Measurements from ENCODE around the gene WEE1.

WEE1 gene

GRCh38 chr11:9577556-9577955 is 4.1 kb downstream of the WEE1 start:
- no peaks in the 10 kb centered on the region for H3K27me3 ChIP-seq (ENCODE audit: low read length)
- no peaks in the 10 kb centered on the region for H3K9me2 ChIP-seq (replicated peaks; ENCODE audit: insufficient read depth, low read length)
- no peak overlapping the region for H2AFZ ChIP-seq (ENCODE audit: low read depth, low read length, severe bottlenecking)
- peak overlapping the region; percentile 90 for H3K4me2 ChIP-seq (ENCODE audit: low read depth, low read length, poor library complexity, severe bottlenecking)
- H3K27ac ChIP-seq (ENCODE audit: low read depth, low read length), result peak overlapping the region; percentile 85
- peak overlapping the region; percentile 72 for H3K4me3 ChIP-seq (ENCODE audit: insufficient read depth, low read length, poor library complexity, severe bottlenecking)
- H3K36me3 ChIP-seq (ENCODE audit: low read length), result peaks cover 79% of the 10 kb centered on the region
- TF ChIP-seq EZH2phosphoT487 (conservative IDR thresholded peaks at IDR 0.05; ENCODE audit: low read length), result no peak
- TF ChIP-seq CTCF (IDR thresholded peaks at IDR 0.05; ENCODE audit: insufficient read depth, low read length, poor library complexity, severe bottlenecking), result no peak
- H3F3A ChIP-seq (ENCODE audit: insufficient read depth), result peaks cover 71% of the 10 kb centered on the region
- H3K9me3 ChIP-seq (ENCODE audit: insufficient read depth, low read length), result no peaks in the 10 kb centered on the region
- peak overlapping the region; percentile 99 for H3K9ac ChIP-seq (ENCODE audit: low read length)
- H4K20me1 ChIP-seq (ENCODE audit: low read depth, low read length), result peaks cover 32% of the 10 kb centered on the region
- peaks cover 88% of the 10 kb centered on the region for H3K79me2 ChIP-seq (ENCODE audit: insufficient read depth, low read length)

- no peak for TF ChIP-seq CTCF (IDR thresholded peaks at IDR 0.05; ENCODE audit: insufficient read depth, low read length, poor library complexity, severe bottlenecking)
- no peak for TF ChIP-seq EZH2phosphoT487 (conservative IDR thresholded peaks at IDR 0.05; ENCODE audit: low read length)
These were observed 7.4 kb downstream of the WEE1 start for GRCh38 chr11:9580894-9581293.

GRCh38 chr11:9581556-9582161 is 8.2 kb downstream of the WEE1 start:
- H3K9ac ChIP-seq (ENCODE audit: low read length), result no peak overlapping the region
- peak overlapping the region; percentile 24 for H3K27ac ChIP-seq (ENCODE audit: low read depth, low read length)
- H3K27me3 ChIP-seq (ENCODE audit: low read length), result no peaks in the 10 kb centered on the region
- H2AFZ ChIP-seq (ENCODE audit: low read depth, low read length, severe bottlenecking), result no peak overlapping the region
- H3K9me2 ChIP-seq (replicated peaks; ENCODE audit: insufficient read depth, low read length), result no peaks in the 10 kb centered on the region
- no peak overlapping the region for H3K4me3 ChIP-seq (ENCODE audit: insufficient read depth, low read length, poor library complexity, severe bottlenecking)
- H3K4me2 ChIP-seq (ENCODE audit: low read depth, low read length, poor library complexity, severe bottlenecking), result peak overlapping the region; percentile 15
- H3K9me3 ChIP-seq (ENCODE audit: insufficient read depth, low read length), result no peaks in the 10 kb centered on the region
- peaks cover 86% of the 10 kb centered on the region for H3F3A ChIP-seq (ENCODE audit: insufficient read depth)
- peaks cover 51% of the 10 kb centered on the region for H4K20me1 ChIP-seq (ENCODE audit: low read depth, low read length)
- H3K36me3 ChIP-seq (ENCODE audit: low read length), result peaks cover 88% of the 10 kb centered on the region
- H3K79me2 ChIP-seq (ENCODE audit: insufficient read depth, low read length), result peaks cover 93% of the 10 kb centered on the region
- TF ChIP-seq EZH2phosphoT487 (conservative IDR thresholded peaks at IDR 0.05; ENCODE audit: low read length) (no peak), CTCF (IDR thresholded peaks at IDR 0.05; ENCODE audit: insufficient read depth, low read length, poor library complexity, severe bottlenecking) (no peak)

More at GRCh38 chr11:9580894-9581293, 7.4 kb downstream of the WEE1 start:
- no peak overlapping the region for H3K4me3 ChIP-seq (ENCODE audit: insufficient read depth, low read length, poor library complexity, severe bottlenecking)
- H3K9ac ChIP-seq (ENCODE audit: low read length), result no peak overlapping the region
- H3K27ac ChIP-seq (ENCODE audit: low read depth, low read length), result peak overlapping the region; percentile 24
- H3K36me3 ChIP-seq (ENCODE audit: low read length), result peaks cover 88% of the 10 kb centered on the region
- peaks cover 93% of the 10 kb centered on the region for H3K79me2 ChIP-seq (ENCODE audit: insufficient read depth, low read length)
- peaks cover 86% of the 10 kb centered on the region for H3F3A ChIP-seq (ENCODE audit: insufficient read depth)
- no peaks in the 10 kb centered on the region for H3K9me2 ChIP-seq (replicated peaks; ENCODE audit: insufficient read depth, low read length)
- H2AFZ ChIP-seq (ENCODE audit: low read depth, low read length, severe bottlenecking), result no peak overlapping the region
- H3K9me3 ChIP-seq (ENCODE audit: insufficient read depth, low read length), result no peaks in the 10 kb centered on the region
- no peaks in the 10 kb centered on the region for H3K27me3 ChIP-seq (ENCODE audit: low read length)
- peak overlapping the region; percentile 15 for H3K4me2 ChIP-seq (ENCODE audit: low read depth, low read length, poor library complexity, severe bottlenecking)
- peaks cover 43% of the 10 kb centered on the region for H4K20me1 ChIP-seq (ENCODE audit: low read depth, low read length)

Measured in SU-DHL-6 (cell line).